Nephron (organoid): ENCODE measurements around the gene KLF3.

Experiments used
- H3K27ac Mint-ChIP-seq, 3 experiments: 2 replicates each; pipeline ENCODE4 v1.8.0; 2020; ENCODE audit warnings: mixed read lengths in 3 of 3, mild to moderate bottlenecking in 2 of 3, moderate library complexity in 1 of 3
- H3K27me3 Mint-ChIP-seq: 2 replicates; pipeline ENCODE4 v1.8.0; 2021; ENCODE audit warnings: low read depth, mild to moderate bottlenecking, moderate library complexity, mixed read lengths
- H3K36me3 Mint-ChIP-seq: 2 replicates; pipeline ENCODE4 v1.8.0; 2020; ENCODE audit warnings: low read depth, mixed read lengths
- H3K4me1 Mint-ChIP-seq: 2 replicates; pipeline ENCODE4 v1.8.0; 2020; ENCODE audit warnings: mixed read lengths
- H3K4me3 Mint-ChIP-seq, 3 experiments: 2 replicates each; pipeline ENCODE4 v1.8.0; 2020; ENCODE audit warnings: mild to moderate bottlenecking in 3 of 3, mixed read lengths in 3 of 3, moderate library complexity in 2 of 3
- H3K9me3 Mint-ChIP-seq: 2 replicates; pipeline ENCODE4 v1.8.0; 2020; ENCODE audit warnings: mixed read lengths
- TF ChIP-seq, protein P1 (sequence below), 3 experiments: fragments of 200-600 bp; sonication (generic); IDR thresholded peaks; one replicate each; pipeline ENCODE4 v1.5.0; 2021; ENCODE audit warnings: antibody characterized with exemption in 3 of 3; ENCODE audit not compliant: unreplicated experiment in 3 of 3

Gene KLF3

DNA sequence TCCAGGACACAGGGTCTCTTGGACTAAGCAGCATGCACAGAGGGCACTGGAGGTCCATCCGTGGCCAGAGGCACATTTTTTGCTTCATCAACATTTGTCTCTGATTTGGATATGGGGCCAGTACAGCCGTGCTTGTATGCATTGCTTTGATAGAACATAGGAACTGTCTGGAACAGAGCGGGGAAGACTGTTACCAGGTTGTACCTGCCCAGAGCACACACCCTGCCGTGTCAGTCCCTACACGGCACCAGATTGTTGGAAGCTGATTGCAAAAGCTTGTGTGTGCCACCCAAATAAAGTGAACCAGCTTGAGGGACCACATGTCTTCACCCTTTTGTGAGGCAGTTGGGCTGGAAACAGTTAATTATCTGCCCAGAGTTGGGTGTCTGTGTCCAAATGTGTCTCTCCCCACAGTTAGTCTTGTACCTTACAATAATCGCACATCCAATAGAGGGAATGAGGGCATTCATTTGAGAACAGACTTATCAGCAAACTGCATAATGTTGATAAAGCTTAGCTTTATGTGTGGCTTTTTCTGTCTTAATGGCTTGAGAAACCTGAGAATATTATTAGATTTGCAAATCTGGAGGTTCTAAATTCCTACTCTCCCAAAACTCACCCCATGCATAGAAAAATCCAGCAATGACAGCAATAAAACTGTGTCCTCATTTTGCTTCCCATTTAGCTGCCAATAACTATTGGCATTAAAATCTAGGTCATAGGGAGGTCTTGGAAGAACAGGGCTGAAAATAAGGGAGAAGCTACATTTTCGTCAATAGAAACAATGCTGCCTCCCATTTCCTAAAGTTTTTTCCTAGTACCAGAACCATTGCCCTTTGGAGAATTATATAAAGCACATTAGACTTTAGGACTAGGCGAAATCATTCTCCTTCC, 21.2 kb downstream of the KLF3 start:
- H3K4me3 Mint-ChIP-seq, result no peak overlapping the region
- peaks cover 14% of the 10 kb centered on the region for H3K4me1 Mint-ChIP-seq
- H3K27ac Mint-ChIP-seq, result peak overlapping the region in 1 of 3 experiments; percentile 23
- TF ChIP-seq, protein P1, sequence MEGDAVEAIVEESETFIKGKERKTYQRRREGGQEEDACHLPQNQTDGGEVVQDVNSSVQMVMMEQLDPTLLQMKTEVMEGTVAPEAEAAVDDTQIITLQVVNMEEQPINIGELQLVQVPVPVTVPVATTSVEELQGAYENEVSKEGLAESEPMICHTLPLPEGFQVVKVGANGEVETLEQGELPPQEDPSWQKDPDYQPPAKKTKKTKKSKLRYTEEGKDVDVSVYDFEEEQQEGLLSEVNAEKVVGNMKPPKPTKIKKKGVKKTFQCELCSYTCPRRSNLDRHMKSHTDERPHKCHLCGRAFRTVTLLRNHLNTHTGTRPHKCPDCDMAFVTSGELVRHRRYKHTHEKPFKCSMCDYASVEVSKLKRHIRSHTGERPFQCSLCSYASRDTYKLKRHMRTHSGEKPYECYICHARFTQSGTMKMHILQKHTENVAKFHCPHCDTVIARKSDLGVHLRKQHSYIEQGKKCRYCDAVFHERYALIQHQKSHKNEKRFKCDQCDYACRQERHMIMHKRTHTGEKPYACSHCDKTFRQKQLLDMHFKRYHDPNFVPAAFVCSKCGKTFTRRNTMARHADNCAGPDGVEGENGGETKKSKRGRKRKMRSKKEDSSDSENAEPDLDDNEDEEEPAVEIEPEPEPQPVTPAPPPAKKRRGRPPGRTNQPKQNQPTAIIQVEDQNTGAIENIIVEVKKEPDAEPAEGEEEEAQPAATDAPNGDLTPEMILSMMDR (IDR thresholded peaks at IDR 0.05; ENCODE audit: unreplicated experiment in 3 of 3), result no peak
- H3K9me3 Mint-ChIP-seq, result no peaks in the 10 kb centered on the region
- no peaks in the 10 kb centered on the region for H3K27me3 Mint-ChIP-seq
- H3K36me3 Mint-ChIP-seq, result peaks cover 66% of the 10 kb centered on the region

DNA sequence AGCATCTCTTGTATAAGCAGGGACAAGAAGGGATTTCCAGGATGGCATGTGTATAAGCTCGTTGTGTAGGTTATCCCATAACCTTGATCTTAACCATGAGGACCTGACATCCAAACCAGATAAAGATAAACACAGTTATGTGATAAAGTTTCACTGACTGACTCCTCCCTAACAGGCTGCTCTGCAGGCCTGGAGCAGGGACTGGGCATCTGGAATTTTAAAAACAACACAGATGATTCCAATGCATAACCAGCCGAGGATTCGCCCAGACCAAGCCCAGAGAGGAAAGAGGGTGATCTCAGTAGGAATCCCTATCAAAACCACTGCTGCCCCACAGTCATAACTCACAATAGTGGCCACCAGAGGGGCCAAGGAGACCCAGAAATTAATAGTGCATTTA, 22.7 kb downstream of the KLF3 start:
- TF ChIP-seq, protein P1 (IDR thresholded peaks at IDR 0.05; ENCODE audit: unreplicated experiment in 3 of 3), result no peak
- Mint-ChIP-seq H3K4me1 (peaks cover 12% of the 10 kb centered on the region), H3K9me3 (no peaks in the 10 kb centered on the region), H3K27me3 (no peaks in the 10 kb centered on the region), H3K4me3 (no peak overlapping the region), H3K27ac (no peak overlapping the region), H3K36me3 (peaks cover 69% of the 10 kb centered on the region)

DNA sequence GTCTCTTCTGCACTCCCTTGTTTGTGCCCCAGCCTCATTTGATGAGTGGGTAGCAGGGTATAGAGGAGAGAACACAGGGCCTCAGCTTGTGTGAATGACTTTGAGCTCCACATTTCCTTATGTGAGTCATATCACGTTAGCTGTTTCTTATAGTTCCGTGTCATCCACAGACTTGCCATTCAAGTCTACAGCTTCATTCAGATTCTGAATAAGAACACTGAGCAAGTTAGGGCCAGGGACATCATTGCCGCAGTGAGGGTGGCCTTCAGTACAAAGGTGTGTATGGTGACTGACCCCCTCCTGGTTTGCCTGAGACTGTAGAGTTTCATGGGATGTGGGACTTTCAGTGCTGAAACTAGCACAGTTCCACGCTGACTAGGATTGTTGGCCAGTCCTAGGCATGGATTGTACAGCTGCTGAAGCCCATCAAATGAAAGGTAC, 23.6 kb downstream of the KLF3 start:
- Mint-ChIP-seq H3K36me3 (peaks cover 65% of the 10 kb centered on the region), H3K27me3 (no peaks in the 10 kb centered on the region), H3K27ac (no peak overlapping the region), H3K9me3 (no peaks in the 10 kb centered on the region), H3K4me1 (peaks cover 12% of the 10 kb centered on the region), H3K4me3 (no peak overlapping the region)
- TF ChIP-seq, protein P1 (IDR thresholded peaks at IDR 0.05; ENCODE audit: unreplicated experiment in 3 of 3), result no peak

DNA sequence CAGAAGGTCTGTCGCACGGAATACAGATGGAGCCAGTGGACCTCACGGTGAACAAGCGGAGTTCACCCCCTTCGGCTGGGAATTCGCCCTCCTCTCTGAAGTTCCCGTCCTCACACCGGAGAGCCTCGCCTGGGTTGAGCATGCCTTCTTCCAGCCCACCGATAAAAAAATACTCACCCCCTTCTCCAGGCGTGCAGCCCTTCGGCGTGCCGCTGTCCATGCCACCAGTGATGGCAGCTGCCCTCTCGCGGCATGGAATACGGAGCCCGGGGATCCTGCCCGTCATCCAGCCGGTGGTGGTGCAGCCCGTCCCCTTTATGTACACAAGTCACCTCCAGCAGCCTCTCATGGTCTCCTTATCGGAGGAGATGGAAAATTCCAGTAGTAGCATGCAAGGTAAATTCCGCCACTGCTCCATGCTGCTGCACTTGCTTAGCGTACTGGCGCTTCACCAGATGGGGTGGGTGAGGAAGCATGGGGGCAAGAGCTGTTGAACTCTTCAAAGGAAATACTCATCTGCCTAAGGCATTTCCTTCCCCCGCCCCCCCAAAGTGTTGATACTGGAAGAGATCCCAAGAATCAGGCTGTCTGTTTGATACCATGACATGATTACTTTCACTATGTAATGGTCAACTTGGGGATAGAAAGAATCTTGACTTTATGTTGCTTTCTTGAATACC, 24.8 kb downstream of the KLF3 start:
- H3K36me3 Mint-ChIP-seq, result peaks cover 70% of the 10 kb centered on the region
- TF ChIP-seq, protein P1 (IDR thresholded peaks at IDR 0.05; ENCODE audit: unreplicated experiment in 3 of 3), result no peak

DNA sequence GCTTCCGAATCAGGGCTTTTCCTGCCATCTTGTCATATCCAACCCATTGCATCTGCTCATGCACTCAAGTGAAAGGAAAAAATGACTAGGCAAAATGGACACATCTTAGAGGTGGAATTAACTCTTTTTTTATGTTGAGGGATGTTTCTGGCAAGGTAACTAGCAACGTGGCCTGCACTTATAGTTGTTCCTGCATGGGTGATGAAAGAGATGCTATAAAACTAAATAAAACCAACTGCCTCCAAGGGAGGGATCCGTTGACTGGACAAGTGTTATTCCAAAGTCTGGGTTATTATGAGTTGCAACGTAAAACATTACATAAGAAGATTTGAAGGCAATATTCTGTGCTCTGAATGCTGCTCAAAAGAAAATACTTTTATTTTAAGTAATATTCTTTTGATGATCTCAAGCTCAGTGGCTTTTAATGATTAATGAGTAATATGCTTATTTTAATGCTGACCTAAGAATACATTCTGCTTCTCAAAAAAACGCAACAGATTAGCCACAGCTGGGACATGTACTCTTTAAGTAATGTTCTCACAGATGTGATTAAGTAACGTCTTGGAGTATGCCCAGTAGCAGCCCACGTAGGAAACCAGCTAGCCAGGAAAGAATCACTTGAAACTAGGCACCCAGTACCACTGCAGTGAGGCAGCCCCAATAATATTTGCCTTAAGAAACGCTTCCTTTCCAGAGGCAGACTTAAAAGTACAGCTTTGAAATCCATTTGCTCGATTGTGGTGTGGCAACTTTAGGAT, 27.4 kb downstream of the KLF3 start:
- peaks cover 8% of the 10 kb centered on the region for H3K4me1 Mint-ChIP-seq
- TF ChIP-seq, protein P1 (IDR thresholded peaks at IDR 0.05; ENCODE audit: unreplicated experiment in 3 of 3), result no peak
- no peaks in the 10 kb centered on the region for H3K27me3 Mint-ChIP-seq
- no peak overlapping the region for H3K4me3 Mint-ChIP-seq
- peaks cover 85% of the 10 kb centered on the region for H3K36me3 Mint-ChIP-seq
- H3K27ac Mint-ChIP-seq, result peak overlapping the region in 2 of 3 experiments; percentile 42 to 84
- no peaks in the 10 kb centered on the region for H3K9me3 Mint-ChIP-seq

More for the DNA sequence above, 24.8 kb downstream of the KLF3 start:
- Mint-ChIP-seq H3K9me3 (no peaks in the 10 kb centered on the region), H3K4me3 (no peak overlapping the region), H3K4me1 (peaks cover 12% of the 10 kb centered on the region), H3K27me3 (no peaks in the 10 kb centered on the region), H3K27ac (no peak overlapping the region)
